HG03139 (cell line): ENCODE data around the gene CACNA1A.

ENCODE experiments used
- ATAC-seq: cut with Tn5 transposase; IDR thresholded peaks from one replicate; pipeline ENCODE4 v1.9.1; 2021; ENCODE audit not compliant: unreplicated experiment

Gene CACNA1A

DNA sequence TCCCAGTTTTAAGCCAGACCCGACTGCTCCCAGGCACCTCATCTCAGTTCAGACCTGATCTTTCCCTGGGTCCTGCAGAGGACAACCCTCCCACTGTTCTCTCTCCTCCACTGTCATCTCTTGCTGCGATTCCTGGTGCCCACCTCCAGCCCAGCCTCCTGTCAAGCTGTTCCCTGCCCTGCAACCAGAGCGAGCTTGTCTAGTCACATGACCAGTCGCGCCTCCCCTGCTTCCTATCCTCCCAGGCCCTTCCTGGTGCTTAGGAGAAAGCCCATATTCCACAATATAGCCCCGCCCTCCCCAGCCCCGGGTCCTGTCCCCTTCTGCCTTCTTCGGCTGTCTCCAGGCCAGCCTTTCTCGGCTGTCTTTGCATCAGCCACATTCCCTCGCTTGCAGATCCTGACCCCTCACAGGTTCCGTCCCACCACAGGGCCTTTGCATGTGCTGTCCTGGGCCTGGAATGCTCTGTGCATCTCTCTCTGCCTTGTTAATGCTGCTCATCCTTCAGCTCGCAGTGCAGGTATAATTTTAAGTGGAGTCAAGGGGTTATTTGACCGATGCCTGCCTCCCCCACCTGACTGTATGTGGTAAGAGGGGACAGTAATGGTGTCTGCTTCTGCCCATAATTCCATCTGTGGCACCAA, 267.3 kb downstream of the CACNA1A start:
- no peak for ATAC-seq

DNA sequence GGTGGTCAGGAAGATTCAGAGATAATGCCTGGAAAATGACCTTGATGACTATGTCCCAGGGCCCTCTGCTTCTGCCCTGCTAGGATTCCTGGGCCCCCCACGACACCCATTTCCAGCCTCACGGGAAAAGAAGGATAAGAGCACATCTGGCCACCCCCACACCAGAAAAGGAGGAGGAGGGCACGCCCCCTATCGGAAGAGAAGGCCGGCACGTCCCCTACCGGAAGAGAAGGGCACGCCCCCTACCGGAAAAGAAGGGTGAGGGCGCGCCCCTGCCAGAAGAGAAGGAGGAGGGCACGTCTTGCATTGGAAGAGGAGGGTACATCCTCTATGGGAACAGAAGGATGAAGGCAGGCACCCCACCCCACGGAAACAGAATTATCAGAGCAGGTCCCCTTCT, 271.8 kb downstream of the CACNA1A start:
- no peak for ATAC-seq

GRCh38 chr19:13231663-13232062, 274.6 kb downstream of the CACNA1A start:
- ATAC-seq, result no peak

DNA sequence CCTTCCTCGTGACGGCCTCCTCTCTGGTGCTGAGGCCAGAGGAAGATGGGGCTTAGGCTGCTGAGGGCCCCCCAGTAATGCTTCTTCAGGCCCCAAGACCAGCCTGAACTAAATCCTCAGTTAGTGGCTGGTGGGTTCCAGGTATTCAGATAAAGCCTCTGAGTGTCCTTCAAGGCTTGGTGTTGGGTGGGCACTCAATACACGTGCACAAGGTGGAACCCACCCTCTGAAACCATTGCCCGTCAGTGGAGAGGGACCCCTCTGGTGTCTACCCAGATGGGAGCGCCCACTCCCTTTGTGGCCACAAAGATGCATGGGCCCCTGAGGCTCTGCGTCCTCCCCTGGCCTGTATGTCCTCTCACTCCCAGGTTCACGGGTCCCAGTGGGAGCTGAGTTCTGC, 277.0 kb downstream of the CACNA1A start:
- no peak for ATAC-seq

DNA sequence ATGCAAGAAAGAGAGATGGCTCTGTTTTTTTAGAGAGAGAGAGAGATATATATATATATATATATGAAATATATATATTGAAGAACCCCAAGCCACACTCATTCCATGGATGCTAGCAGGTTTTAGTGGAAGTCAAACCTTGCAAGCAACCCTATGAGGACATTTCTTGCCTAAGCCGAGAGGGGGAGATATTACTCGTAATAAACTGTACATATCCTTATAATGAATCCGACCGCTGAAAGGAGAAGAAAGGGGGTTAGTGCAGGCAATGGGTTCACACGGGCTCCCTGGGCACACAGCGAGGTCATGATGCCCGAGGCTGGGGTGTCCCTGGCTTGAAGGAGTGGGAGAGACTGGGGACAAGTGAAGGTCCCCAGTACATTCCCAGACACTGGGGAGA, 277.7 kb downstream of the CACNA1A start:
- no peak for ATAC-seq

- no peak for ATAC-seq
Measured at GRCh38 chr19:13226983-13227382, 279.3 kb downstream of the CACNA1A start.

GRCh38 chr19:13225973-13226865, 280.1 kb downstream of the CACNA1A start:
- no peak for ATAC-seq

DNA sequence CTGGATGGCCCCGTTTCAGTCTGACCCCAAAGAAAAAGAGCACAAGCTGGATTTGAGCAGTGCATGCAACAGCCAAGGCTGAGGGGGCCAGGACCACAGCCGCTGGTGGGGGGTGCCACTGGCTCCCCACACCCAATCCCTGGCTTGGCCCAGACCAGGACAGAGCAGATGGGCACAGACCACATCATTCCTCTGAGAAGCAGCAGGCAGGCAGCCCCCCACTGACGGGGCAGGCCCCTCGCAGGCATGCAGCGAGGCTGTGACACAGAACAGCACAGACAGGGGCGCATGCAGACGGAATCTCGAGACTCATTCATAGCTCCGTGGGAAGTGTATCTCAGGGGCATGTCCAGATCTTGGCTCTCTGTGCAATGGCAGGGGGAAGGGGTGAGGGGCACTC, 281.2 kb downstream of the CACNA1A start:
- no peak for ATAC-seq

- no peak for ATAC-seq
Measured at GRCh38 chr19:13220847-13221246, 285.4 kb downstream of the CACNA1A start.

- no peak for ATAC-seq
Measured at GRCh38 chr19:13215572-13216380, 290.5 kb downstream of the CACNA1A start.

- ATAC-seq, result no peak
Measured at GRCh38 chr19:13214036-13214730, 292.1 kb downstream of the CACNA1A start.

GRCh38 chr19:13212759-13213330, 293.4 kb downstream of the CACNA1A start:
- ATAC-seq, result no peak

DNA sequence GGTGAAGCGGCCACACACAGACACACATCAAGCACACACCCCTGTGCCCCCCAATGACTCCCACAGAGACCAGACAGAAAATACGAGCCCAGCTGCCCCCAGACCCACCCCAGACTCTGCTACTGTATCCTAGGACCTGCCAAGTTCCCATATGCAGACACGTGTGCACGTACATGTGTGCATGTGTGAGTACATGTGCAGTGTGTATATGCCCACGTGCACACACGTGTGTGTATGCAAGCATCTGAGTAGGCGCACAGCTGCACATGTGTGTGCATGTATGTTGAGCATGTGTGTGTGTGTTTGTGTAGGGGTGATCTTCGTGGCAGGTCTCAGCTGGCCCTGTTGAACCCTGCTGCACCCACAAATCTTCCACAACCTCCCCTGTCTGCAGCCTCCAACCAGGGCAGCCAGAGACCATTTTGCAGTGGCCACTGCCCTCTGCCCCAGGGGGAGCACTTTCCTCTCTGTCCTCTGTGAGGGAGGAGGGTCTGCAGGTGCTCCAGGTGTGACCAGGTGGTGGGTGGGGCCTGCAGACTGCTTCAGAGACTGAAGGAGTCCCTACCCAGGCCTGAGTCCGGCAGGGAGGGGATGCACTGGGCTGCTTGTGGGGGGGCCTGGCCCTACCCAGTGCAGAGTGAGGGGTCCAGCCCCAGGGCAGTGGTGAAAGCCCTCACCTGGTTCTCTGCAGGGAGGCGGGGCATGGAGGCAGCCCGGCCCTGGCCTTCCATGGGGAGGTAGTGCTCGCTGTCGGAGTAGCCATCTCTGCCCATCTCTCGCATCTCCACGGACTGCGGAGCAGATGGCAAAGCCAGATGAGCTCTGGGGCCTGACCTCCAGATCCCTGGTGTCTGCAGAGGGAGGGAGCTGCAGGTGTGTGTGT, 294.6 kb downstream of the CACNA1A start:
- no peak for ATAC-seq

DNA sequence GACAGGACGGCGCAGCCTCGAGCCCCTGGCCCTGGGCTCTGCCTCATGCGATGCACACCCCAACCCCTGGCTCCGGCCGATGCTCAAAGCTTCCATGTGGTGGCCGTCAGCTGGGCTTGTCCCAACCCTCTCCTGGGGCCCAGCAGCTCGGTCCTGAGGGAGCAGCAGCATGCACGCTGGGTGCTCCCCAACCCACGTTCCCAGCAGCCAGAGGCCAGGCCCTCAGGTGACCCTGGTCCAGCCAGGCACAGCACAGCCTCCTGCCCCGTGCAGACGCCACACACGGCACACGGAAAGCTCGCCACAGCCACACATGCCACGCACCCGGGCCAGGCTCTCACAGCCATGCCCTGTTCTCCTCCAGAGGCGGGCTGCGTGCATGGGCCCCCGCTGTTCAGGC, 295.3 kb downstream of the CACNA1A start:
- ATAC-seq, result no peak

- ATAC-seq, result no peak
Measured at GRCh38 chr19:13210339-13210775, 295.9 kb downstream of the CACNA1A start.

- no peak for ATAC-seq
Measured at GRCh38 chr19:13209484-13210338, 296.6 kb downstream of the CACNA1A start.

DNA sequence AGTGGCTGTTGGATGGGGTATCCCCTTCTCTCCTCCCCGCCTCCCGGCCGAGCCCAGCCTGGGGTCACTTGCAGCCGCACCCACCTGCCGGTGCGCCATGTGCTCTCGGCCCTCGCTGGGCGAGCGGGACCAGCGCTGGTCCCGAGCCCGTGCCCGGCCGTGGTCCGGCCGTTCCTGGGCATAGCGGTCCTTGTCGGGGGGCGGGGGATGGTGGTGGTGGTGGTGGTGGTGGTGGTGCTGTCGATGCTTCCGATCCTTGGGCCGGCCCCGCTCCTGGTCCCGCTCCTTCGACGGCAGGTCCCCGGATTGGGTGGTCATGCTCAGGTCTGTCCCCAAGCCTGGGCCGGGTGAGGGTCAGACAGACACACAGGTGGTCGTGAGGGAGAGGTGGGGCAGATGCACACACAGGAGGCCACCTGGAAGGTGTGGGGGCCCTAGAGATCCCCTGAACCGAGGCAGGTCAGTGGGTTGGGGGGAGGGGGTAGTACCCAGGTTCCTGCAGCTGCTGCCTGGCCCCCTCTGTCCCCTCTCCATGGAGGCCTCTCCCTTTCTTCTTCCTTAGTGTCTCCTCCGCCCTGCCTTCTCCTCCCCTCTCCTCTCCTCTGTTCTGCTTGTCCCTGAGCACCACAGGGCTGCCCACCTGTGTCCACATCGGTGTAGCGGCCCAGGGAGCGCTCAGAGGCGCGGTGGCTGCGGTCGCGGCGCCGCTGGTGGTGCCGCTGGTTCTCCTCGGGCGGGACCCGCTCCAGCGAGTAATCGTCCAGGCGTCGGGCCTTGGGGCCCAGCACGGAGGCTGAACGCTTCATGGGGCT, 297.4 kb downstream of the CACNA1A start:
- ATAC-seq, result peak; percentile 26
